GM18511 (cell line): ENCODE measurements around the gene PLEKHM1.
"Not testable (repeated sequence)": the region's sequence is repeated elsewhere in the genome, so short reads cannot be mapped to it uniquely, and the experiment has no call there.

Experiments used
- ATAC-seq: cut with Tn5 transposase; IDR thresholded peaks from one replicate; pipeline ENCODE4 v1.9.1; 2021; ENCODE audit warnings: mild to moderate bottlenecking, moderate library complexity; ENCODE audit not compliant: unreplicated experiment

The PLEKHM1 gene

DNA sequence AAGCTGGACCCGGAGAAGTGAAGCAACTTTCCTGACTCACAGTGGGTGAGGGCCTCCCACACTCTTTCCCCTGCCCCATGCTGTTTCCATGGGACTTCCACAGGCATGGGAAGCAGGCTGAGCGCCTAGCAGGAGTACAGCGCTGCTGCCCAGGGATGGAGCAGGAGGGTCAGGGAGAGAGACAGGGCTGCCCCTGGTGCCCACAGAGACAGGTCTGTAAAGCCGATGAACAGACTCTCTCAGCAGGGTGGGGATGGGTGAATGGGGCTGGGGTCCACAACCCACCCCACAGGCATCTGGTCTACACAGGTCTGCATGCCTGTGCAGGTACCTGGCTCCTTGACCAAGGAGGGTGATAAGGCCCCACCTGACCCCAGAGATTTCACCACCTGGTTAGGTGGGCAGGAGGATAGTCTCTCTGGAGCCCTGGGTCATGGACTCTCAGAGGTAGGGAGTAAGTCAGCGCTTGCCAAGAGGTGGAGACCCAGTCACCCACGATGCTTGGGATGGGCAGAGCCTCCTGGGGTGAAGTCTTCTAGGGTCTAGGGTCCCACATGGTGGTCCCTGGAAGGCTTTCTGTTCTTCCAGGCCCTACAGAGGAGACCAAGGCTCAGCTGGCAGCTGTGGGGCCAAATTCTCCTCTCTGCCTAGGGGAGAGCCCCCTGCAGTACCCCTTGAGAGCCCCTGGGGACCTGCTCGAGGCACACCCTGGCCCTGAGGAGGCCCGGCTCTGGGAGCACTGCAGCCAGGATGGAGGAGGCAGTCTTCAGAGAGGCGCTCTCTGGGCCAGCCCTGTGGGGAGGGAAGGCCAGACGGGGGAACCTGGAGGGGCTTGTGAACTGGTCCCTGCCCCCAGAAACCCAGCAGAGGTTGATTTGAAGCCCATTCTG is 46.9 kb downstream of the PLEKHM1 start:
- not testable (repeated sequence) for ATAC-seq

DNA sequence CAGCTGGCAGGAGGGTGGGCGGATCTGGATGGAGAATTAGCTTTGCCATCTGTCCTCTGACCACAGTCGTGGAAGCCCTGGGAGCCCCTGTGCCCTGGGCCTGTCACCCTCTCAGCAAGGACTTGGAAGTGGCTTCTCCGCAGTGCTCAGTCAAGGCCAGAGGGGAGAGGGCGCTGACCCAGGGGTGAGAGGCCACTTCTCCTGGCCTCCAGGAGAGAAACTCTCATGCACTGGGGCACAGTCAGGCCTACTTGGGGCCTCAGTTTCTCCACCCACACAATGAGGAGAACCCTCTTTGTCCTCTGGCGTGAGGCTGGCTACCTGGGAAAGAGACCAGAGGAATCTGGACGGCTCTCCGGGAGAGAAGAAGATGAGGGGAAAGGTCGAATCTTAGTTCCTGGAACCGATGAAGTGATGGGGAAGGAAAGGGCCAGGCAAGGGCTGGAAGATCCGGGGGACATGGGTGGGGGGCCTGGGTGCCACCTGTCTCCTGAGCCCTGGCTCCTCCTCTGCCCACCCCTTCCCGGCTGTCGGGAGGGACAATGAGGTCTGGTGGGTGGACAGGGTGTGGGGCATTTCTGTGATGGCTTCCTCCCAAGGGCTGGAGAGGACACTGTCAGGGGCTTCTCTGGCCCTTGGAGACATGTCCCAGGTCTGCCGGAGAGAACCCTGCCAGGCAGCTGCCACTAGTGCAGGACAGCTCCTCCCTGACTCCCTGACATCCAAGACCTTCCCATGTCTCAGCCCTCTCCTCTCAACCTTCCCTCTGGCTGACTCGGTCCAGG is 48.8 kb downstream of the PLEKHM1 start:
- no peak for ATAC-seq

DNA sequence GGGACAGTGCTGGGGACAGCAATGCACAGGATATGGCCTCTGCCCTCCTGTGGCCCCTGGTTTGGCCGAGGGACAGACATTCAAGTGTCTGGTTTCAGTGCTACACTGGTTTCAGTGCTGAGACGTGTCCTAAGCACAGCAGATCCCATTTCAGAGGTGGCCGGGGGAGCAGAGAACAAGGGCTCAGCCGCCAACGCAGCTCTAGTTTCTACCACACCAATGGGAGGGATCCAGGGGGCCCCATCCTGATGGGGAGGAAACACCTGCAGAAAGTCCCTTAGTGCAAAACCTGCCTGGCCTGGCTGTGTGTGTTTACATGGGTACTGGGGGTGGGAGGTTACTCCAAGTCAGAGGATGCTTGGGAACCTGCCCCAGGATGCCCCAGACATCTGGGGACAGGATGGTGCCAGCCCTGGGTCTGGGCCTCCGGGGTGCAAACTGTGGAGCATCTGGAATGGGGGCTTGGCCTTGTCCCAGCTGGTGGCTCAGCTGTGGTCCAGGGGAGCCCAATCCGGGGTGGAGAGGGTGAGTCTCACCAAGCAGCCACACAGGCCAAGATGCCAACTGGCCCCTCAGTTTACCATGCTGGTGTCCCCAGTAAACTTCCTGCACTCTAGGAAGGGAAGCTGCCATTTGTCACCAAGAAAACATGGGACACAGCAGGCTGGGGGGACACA is 49.5 kb downstream of the PLEKHM1 start:
- ATAC-seq = not testable (repeated sequence)

DNA sequence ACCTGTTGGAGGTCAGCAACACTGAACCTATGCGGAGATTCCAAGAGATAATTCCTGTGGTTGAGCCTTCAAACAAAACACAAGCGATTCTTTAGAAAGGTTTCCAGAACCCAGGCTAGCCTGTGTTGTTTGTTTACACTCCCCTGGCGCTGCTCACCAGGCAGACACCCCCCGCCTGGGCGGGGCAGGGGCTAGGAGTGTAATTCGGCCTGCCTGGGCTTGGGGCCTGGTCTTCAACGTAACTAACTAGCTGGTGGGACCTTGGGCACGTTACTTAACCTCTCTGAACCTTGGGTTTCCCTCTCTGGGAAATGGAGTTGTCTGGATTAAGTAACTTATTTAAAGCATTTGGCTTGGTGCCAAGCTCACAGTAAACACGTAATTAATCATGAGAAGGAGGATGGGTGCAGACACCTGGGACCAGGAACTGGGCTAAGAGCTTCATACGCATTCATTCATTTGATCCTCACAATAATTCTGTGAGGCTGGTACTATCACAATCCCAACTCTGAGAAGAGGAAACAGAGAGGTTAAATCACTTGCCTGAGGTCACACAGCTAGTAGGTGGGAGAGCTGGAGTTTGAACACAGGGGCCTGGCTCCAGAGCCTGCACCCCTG is 50.3 kb downstream of the PLEKHM1 start:
- ATAC-seq = no peak

- no peak for ATAC-seq
These were observed 51.5 kb downstream of the PLEKHM1 start for GRCh38 chr17:45438931-45439610.

GRCh38 chr17:45437465-45438283 is 52.8 kb downstream of the PLEKHM1 start:
- no peak for ATAC-seq

DNA sequence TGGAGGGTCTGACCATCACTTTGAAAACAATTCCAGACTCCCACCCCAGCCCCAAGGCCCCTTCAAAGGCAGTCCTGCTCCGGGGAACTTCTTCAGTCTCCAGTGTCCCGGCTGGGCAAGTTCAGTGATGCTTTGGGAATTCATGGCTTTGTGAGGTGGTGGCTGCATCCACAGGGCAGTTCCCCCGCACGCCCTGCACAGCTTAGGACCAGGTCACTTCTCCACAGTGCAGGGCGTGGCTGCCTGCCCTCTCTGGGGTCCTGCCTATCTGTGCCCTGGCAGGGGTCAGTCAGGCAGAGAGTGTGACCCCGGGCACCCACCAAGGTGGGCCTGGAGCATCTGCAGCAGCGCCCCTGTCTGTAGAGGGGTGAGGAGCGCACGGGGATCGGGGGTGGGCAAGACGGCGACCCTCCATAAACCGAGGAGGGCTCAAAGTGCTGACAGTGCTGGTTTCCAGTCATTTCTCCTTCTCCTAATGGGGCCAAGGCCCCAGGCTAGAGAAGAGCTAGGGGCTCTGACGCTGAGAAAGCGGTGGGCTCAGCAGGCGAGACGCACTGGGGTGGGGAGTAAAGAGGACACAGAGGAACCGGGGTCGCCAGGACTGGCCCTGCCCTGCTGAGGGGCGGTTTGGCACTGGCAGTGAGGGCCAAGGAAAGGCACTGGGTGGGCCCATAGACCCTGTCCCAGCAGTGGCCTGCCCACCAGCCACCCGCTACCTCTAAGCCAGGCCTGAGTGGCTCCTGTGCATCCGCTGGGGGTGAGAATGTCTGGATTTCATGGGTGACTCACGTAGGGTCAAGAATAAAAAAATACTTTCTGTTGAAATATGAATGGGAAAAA is 53.7 kb downstream of the PLEKHM1 start:
- no peak for ATAC-seq

- ATAC-seq = no peak
These were observed 54.4 kb downstream of the PLEKHM1 start for GRCh38 chr17:45436161-45436560.

DNA sequence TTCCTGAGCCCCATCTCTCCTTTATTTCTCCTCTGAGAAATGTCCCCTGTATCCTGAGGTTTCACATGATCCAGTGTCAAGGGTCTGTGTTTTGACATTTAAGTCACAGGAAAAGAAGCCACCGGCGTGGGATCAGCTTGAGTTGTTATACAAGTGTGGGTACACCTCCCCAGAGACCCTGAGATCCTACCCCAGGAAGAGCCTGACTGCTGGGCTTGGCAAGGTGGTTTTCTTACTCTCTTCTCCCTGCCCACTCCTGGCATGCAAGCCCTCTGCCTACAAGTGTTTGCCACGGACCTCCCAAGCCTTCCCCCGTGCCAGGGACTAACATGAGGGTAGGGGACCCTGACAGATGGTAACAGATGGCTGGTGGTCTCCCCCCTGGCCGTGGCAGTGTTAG is 55.0 kb downstream of the PLEKHM1 start:
- ATAC-seq = no peak

- no peak for ATAC-seq
These were observed 57.4 kb downstream of the PLEKHM1 start for GRCh38 chr17:45433159-45433535.

GRCh38 chr17:45432405-45433158 is 57.9 kb downstream of the PLEKHM1 start, which contains the start of gene ARHGAP27:
TSS of gene ARHGAP27 (minus strand) at chr17:45432870. CDS start at chr17:45430279, 2,591 bp downstream.
- no peak for ATAC-seq

GRCh38 chr17:45431531-45432404 is 58.8 kb downstream of the PLEKHM1 start:
- ATAC-seq = peak; percentile 63

- ATAC-seq = peak; percentile 19
These were observed 59.6 kb downstream of the PLEKHM1 start for GRCh38 chr17:45430738-45431530.

GRCh38 chr17:45430006-45430737 is 60.3 kb downstream of the PLEKHM1 start:
- no peak for ATAC-seq

GRCh38 chr17:45429339-45430005 is 61.0 kb downstream of the PLEKHM1 start:
- ATAC-seq = no peak
